Right atrium auricular region (tissue), 2 donors: ENCODE data around the gene PAN3. TPM values are rescaled to one million over a fixed set of nuclear protein-coding genes. Genes with fewer than 3 reads are reported as not detected.

ENCODE experiments used
- DNase-seq: peaks from one replicate; pipeline ENCODE4 v3.0.0-alpha.2; 2019; ENCODE audit warnings: low spot score
- H3K27ac ChIP-seq, 2 donors: fragments of 200-600 bp; sonication (generic); 1 replicate in 1 of 2; 2 replicates in 1 of 2; pipeline ENCODE4 v1.5.1; 2016 to 2019
- H3K27me3 ChIP-seq, 2 donors: fragments of 200-600 bp; sonication (generic); one replicate each; pipeline versions ENCODE4 v1.5.1 to v1.6.0; 2017 to 2019
- H3K36me3 ChIP-seq: fragments of 200-600 bp; sonication (generic); one replicate; pipeline ENCODE4 v1.5.1; 2016
- H3K4me1 ChIP-seq, 2 donors: fragments of 200-600 bp; sonication (generic); one replicate each; pipeline versions ENCODE4 v1.5.1 to v1.6.0; 2017 to 2019
- H3K4me3 ChIP-seq, 2 donors: fragments of 200-600 bp; sonication (generic); 1 replicate in 1 of 2; 2 replicates in 1 of 2; pipeline ENCODE4 v1.5.1; 2017 to 2019; ENCODE audit warnings: mild to moderate bottlenecking in 1 of 2, moderate library complexity in 1 of 2
- H3K9me3 ChIP-seq, 2 donors: fragments of 200-600 bp; sonication (generic); one replicate each; pipeline ENCODE4 v1.5.1; 2019
- CTCF ChIP-seq, 2 donors: fragments of 200-600 bp; sonication (generic); IDR thresholded peaks; one replicate each; pipeline ENCODE4 v1.5.1; 2019; ENCODE audit warnings: antibody characterized with exemption in 2 of 2
- total RNA-seq, 2 donors: library from RNA; depleted of rRNA; stranded (reverse); fragments of >200 nt; gene quantifications; one replicate each; pipeline ENCODE4 v1.1.0, GENCODE V29; 2016

PAN3 gene
- total RNA-seq, 2 donors from 2014 or later = 8.7 to 12.0 TPM

GRCh38 chr13:28231642-28232041, 93.3 kb downstream of the PAN3 start:
- H3K36me3 ChIP-seq = no peaks in the 10 kb centered on the region
- no peaks in the 10 kb centered on the region for H3K4me1 ChIP-seq
- DNase-seq = no peak
- TF ChIP-seq CTCF (IDR thresholded peaks at IDR 0.05) = no peak
- H3K27ac ChIP-seq = no peak overlapping the region
- no peaks in the 10 kb centered on the region for H3K9me3 ChIP-seq
- no peak overlapping the region for H3K4me3 ChIP-seq
- no peaks in the 10 kb centered on the region for H3K27me3 ChIP-seq

DNA sequence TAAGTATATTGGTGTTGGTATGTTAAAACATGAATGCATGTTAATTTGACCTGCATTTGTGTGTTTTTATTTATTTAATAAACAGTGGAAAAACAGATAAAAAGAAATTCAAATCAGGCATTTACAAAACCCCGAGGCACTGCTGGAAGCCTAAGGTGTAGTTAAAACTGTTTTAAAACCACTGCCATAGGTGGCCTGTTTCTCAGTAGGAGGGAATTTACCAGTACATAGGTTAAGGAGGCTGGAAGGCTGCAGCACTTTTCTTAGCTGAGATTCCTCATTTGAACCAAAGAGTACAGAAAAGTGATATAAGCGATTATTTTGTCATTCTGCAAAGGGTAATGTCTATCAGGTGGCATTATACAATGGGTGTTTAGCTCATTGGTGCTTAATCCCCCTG, 99.6 kb downstream of the PAN3 start:
- no peaks in the 10 kb centered on the region for H3K9me3 ChIP-seq
- no peaks in the 10 kb centered on the region for H3K27me3 ChIP-seq
- no peaks in the 10 kb centered on the region for H3K4me1 ChIP-seq
- no peak for TF ChIP-seq CTCF (IDR thresholded peaks at IDR 0.05)
- no peak overlapping the region for H3K4me3 ChIP-seq
- DNase-seq = no peak
- no peaks in the 10 kb centered on the region for H3K36me3 ChIP-seq
- no peak overlapping the region for H3K27ac ChIP-seq

DNA sequence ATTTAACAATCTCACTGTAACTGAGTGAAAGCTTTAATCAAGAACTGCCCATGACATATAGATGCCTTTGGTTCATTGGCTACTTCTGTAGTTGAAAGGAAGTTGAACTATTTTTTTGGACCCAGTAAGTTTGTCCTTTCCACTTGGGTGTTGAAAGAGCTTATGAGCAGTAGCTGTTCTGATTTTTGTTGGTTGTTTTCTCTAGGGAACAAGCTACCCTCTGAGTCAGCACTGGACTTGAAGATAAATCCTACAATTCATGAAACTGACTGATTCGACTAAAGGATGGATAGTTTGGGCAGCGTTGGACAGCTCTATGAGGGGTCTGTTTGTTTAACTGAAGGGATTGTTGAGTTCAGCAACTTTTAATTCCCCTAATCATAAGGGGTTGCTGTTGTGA, 101.0 kb downstream of the PAN3 start:
- H3K27ac ChIP-seq = no peak overlapping the region
- no peak for TF ChIP-seq CTCF (IDR thresholded peaks at IDR 0.05)
- no peaks in the 10 kb centered on the region for H3K9me3 ChIP-seq
- DNase-seq = no peak
- H3K4me3 ChIP-seq = no peak overlapping the region
- no peaks in the 10 kb centered on the region for H3K4me1 ChIP-seq
- H3K27me3 ChIP-seq = no peaks in the 10 kb centered on the region
- H3K36me3 ChIP-seq = peaks cover 4% of the 10 kb centered on the region

GRCh38 chr13:28245465-28245864, 107.1 kb downstream of the PAN3 start:
- Histone ChIP-seq H3K9me3 (no peaks in the 10 kb centered on the region), H3K36me3 (peaks cover 4% of the 10 kb centered on the region), H3K4me3 (no peak overlapping the region), H3K27ac (no peak overlapping the region), H3K27me3 (no peaks in the 10 kb centered on the region), H3K4me1 (no peaks in the 10 kb centered on the region)
- no peak for TF ChIP-seq CTCF (IDR thresholded peaks at IDR 0.05)
- no peak for DNase-seq

GRCh38 chr13:28246891-28247290, 108.5 kb downstream of the PAN3 start:
- Histone ChIP-seq H3K27ac (no peak overlapping the region), H3K4me1 (no peaks in the 10 kb centered on the region), H3K4me3 (no peak overlapping the region), H3K36me3 (peaks cover 4% of the 10 kb centered on the region), H3K27me3 (no peaks in the 10 kb centered on the region), H3K9me3 (no peaks in the 10 kb centered on the region)
- TF ChIP-seq CTCF (IDR thresholded peaks at IDR 0.05) = no peak
- no peak for DNase-seq

GRCh38 chr13:28248080-28248479, 109.7 kb downstream of the PAN3 start:
- no peak for TF ChIP-seq CTCF (IDR thresholded peaks at IDR 0.05)
- H3K27ac ChIP-seq = no peak overlapping the region

More at GRCh38 chr13:28248080-28248479, 109.7 kb downstream of the PAN3 start:
- Histone ChIP-seq H3K4me1 (no peaks in the 10 kb centered on the region), H3K4me3 (no peak overlapping the region), H3K27me3 (no peaks in the 10 kb centered on the region), H3K36me3 (peaks cover 4% of the 10 kb centered on the region), H3K9me3 (no peaks in the 10 kb centered on the region)
- DNase-seq = no peak
